ENCODE measurements around the gene TMEM97.

The TMEM97 gene

DNA sequence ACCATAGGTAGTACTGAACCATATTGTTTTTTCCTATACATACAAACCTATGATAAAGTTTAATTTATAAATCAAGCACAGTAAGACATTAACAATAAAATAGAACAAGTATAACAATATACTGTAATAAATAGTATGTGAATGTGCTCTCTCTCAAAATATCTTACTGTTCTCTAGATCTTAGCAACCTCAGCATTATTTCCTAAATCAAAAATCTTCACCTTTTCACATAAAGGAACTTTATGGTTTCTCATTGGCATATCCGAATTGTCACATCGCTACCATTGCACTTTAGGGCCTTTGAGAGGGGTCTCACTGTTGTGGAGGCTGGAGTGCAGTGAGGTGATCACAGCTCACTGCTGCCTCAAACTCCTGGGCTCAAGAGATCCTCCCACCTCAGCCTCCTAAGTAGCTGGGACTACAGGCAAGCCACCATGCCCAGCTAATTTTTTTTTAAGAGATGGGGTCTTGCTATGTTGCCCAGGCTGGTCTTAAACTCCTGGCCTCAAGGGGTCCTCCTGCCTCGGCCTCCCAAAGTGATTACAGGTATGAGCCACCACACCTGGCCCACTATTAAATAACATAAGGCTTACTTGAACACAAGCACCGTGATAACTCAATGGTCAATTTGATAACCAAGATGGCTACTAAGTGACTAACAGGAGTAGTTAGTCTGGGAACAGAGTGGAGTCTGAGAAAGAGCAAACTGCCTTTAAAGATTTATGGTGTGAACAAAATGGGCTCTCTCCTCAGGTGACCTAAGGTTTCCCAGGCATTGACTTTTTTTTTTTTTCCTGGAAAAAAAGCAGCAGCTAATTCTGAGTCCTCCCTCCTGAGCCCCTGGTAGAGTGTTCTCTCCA is 2.9 kb upstream of the TMEM97 start:
- DNase-seq (ENCODE audit: low read depth in 1 of 2, low spot score in 1 of 2), result no peak

DNA sequence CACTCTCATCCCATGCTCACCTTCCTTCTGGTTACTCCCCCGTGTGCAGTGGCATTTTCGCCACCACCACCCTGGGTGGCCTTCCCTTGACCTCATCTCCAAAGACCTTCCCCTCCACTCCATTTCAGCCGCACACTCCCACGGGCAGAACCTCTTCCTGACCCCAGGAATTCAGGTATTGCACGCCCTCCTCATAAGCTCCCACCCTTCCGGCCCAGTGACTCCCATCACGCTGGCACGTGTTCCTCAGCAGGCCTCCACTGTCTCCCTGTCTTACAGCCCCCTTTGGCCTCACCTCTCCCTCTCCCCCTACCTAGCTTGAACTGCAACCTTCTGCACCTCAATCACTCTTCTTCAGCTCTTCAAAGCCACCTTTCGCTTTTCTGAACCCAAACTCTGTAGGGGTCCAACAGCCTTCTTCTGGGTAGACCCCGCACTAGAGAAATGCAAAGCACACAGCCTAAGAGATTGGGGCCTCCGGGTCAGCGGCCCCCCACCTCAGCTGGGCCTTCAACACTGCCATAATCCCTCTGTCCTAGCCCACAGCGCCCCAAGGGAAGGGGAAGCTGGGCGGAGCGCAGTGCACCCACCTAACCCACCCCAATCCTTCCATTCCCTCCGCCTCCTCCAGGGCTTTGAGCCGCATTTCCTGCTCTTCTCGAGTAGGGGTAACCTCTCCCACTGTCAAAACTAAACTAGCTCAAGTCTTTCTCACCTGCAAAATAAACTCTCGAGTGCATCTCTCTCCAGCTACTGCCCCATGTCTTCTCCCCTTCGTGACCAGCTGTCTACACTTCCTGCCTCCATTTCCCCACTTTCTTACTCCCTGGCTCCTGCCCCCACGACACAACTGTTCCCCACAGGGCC is 1.7 kb upstream of the TMEM97 start:
- DNase-seq (ENCODE audit: low read depth in 1 of 2, low spot score in 1 of 2), result no peak

DNA sequence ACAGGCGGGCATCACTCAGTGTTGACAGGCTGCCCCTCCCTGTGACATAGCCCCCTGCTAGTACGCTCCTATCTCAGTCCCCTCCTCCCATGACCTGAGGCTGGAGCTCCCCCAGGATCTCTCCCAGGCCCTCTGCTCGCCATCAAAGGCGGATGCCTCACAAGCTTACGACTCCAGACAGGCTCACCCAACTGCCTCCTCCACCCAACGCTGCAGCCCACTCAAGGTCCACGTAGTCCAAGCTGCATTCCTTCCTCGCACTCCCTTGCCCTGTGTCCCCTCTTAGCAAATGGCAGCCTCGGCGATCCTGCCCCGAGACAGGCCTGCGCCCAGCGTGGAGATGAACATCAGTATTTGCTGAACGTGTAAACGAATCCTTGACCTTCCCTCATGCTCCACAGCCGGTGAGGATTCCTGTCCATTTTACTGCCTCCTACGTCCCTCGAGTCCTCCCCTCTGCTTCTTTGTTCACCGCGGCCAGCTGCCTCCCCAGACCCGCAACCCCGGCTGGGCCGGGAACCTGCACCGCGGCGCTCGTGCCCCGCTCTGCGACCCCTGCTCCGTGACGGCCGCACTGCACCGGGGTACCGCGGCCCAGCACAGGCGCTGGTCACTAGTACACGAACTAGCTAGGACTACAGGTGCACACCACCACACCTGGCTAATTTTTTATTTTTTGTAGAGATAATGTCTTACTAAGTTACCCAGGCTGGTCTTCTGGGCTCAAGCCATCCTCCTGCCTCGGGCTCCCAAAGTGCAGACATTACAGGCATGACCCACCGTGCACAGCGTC is 838 bp upstream of the TMEM97 start:
- no peak for DNase-seq (ENCODE audit: low read depth in 1 of 2, low spot score in 1 of 2)

GRCh38 chr17:28319598-28319935 is 567 bp downstream of the TMEM97 start:
- no peak for DNase-seq (ENCODE audit: low read depth in 1 of 2, low spot score in 1 of 2)

GRCh38 chr17:28320215-28321061 is 1.4 kb downstream of the TMEM97 start:
- no peak for DNase-seq (ENCODE audit: low read depth in 1 of 2, low spot score in 1 of 2)

DNA sequence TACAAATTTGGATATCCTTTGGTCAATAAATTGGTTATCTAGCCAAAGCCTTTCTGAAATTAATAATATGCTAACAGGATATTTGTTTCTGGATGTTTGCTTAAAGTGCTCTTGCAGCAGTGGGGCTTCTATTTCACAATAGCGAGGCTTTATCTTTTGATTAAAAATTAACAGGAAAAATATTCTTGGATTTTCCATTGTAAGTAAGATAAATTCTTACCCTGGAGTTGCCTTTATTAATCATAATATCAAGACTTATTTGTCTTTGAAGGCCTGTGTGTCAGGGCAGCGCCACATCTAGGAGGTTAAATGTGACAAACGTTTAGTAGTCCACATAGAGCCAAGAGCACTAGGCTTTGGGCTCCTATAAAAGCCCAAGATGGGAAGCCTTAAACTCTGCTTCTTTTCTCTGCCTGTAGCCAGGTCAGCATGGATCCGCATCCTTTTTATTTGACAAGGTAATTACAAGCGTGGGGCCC is 5.3 kb downstream of the TMEM97 start:
- no peak for DNase-seq (ENCODE audit: low read depth in 1 of 2, low spot score in 1 of 2)

DNA sequence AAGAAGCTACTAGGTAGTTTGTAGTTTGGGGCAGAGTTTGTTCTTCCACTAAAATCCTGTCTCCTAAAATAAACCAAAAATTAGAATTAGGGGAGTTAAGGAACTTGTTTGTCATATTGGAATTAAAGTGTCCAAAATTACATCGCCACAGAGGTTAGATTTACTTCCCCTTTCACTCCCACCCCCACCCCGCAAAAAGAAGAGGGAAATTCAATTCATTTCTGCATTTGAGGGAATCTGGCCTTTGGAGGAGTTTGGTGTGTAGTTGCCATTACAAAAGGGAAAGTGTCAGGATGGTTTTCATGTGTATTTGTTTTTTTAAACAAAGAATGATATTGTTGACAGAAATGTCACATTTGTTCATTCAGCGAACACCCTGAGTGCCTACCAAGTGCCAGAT is 5.8 kb downstream of the TMEM97 start:
- no peak for DNase-seq (ENCODE audit: low read depth in 1 of 2, low spot score in 1 of 2)

GRCh38 chr17:28325211-28325610 is 6.2 kb downstream of the TMEM97 start:
- DNase-seq (ENCODE audit: low read depth in 1 of 2, low spot score in 1 of 2), result no peak

- DNase-seq (ENCODE audit: low read depth in 1 of 2, low spot score in 1 of 2), result no peak
These were observed 7.1 kb downstream of the TMEM97 start for GRCh38 chr17:28326114-28326513.

- DNase-seq (ENCODE audit: low read depth in 1 of 2, low spot score in 1 of 2), result no peak
These were observed 8.1 kb downstream of the TMEM97 start for GRCh38 chr17:28327031-28327607.

- DNase-seq (ENCODE audit: low read depth in 1 of 2, low spot score in 1 of 2), result no peak
These were observed 8.7 kb downstream of the TMEM97 start for GRCh38 chr17:28327709-28328108.

DNA sequence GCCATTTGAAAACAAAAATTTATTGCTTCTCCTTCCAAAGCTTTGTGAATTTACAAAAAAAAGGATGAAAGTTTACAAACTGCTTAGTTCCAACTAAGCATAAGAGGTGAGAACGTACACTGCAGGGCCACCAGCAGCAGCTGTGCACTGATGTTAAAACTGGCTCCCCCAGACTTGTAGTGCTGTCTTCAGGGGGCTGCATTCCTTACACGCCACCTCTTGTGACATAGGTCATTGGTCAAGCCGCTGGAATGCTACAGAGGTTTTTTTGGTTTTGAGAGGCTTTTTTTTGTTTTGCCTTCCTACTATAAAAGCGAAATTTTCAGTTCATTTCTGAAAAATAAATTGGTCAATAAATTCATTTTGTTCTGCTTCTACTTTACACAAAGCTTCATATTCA is 9.3 kb downstream of the TMEM97 start:
- DNase-seq (ENCODE audit: low read depth in 1 of 2, low spot score in 1 of 2), result no peak

GRCh38 chr17:28330671-28331070 is 11.7 kb downstream of the TMEM97 start:
- no peak for DNase-seq (ENCODE audit: low read depth in 1 of 2, low spot score in 1 of 2)

GRCh38 chr17:28331891-28332420 is 13.0 kb downstream of the TMEM97 start:
- DNase-seq (ENCODE audit: low read depth in 1 of 2, low spot score in 1 of 2), result no peak

- no peak for DNase-seq (ENCODE audit: low read depth in 1 of 2, low spot score in 1 of 2)
These were observed 14.2 kb downstream of the TMEM97 start for GRCh38 chr17:28333083-28333746.

GRCh38 chr17:28334171-28334570 is 15.2 kb downstream of the TMEM97 start:
- no peak for DNase-seq (ENCODE audit: low read depth in 1 of 2, low spot score in 1 of 2)

- no peak for DNase-seq (ENCODE audit: low read depth in 1 of 2, low spot score in 1 of 2)
These were observed 15.7 kb downstream of the TMEM97 start for GRCh38 chr17:28334666-28335200.

GRCh38 chr17:28335201-28335958 is 16.4 kb downstream of the TMEM97 start, which contains the start of the genes IFT20 and TNFAIP1:
TSS of gene IFT20 (minus strand) at chr17:28335472. CDS start at chr17:28331985, 3,487 bp downstream.
TSS of gene TNFAIP1 (plus strand) at chr17:28335761. CDS start at chr17:28339522, 3,761 bp downstream.
- peak; percentile 88 to 94 for DNase-seq (ENCODE audit: low read depth in 1 of 2, low spot score in 1 of 2)

All from stimulated activated CD4-positive, alpha-beta T cell treated with anti-CD3 and anti-CD28 coated beads, Interleukin-15, amount 100 ng/mL, for 1 hour (primary cell).